ENCODE results near the gene VAT1.
"Not testable (repeated sequence)": the region's sequence is repeated elsewhere in the genome, so short reads cannot be mapped to it uniquely, and the experiment has no call there.

The VAT1 gene

DNA sequence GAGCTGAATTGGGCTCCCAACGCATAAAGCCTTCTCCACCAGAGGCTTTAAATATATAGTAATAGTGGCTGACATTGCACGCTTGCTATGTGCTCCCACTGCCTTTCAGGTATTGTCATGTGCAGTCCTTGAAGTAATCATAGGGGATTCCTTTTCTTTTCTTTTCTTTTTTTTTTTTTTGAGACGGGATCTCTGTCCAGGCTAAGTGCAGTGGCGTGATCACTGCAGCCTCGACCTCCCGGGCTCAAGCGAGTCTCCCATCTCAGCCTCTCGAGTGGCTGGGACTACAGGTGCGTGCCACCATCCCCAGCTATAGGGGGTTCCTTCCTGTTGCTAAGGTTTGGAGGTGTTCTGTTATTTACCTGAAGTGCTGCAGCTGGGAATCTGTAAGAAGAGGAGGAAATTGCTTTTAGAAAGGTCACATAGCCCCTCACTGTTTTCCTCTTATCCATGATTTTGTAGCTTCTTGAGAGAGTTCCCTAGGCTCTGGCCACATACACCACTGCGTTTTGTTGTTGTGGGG, 23.1 kb downstream of the VAT1 start:
- no peak for DNase-seq (ENCODE audit: extremely low spot score)
- CTCF ChIA-PET = interaction anchor here (1.3 to 4.0 kb wide), 7 partner anchors 8 to 237 kb away, joined by 3 to 76 read pairs (median 4); partner anchors contain the start of genes IFI35 and VPS25
- TF ChIP-seq, protein P1, sequence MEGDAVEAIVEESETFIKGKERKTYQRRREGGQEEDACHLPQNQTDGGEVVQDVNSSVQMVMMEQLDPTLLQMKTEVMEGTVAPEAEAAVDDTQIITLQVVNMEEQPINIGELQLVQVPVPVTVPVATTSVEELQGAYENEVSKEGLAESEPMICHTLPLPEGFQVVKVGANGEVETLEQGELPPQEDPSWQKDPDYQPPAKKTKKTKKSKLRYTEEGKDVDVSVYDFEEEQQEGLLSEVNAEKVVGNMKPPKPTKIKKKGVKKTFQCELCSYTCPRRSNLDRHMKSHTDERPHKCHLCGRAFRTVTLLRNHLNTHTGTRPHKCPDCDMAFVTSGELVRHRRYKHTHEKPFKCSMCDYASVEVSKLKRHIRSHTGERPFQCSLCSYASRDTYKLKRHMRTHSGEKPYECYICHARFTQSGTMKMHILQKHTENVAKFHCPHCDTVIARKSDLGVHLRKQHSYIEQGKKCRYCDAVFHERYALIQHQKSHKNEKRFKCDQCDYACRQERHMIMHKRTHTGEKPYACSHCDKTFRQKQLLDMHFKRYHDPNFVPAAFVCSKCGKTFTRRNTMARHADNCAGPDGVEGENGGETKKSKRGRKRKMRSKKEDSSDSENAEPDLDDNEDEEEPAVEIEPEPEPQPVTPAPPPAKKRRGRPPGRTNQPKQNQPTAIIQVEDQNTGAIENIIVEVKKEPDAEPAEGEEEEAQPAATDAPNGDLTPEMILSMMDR (IDR thresholded peaks at IDR 0.05; ENCODE audit: control extremely low read depth, extremely low read depth, low read depth, missing control alignments) = no peak
- POLR2A ChIA-PET = interaction anchor here (1.3 to 2.0 kb wide), 4 partner anchors 26 to 362 kb away, joined by 3 to 15 read pairs (median 8); no protein-coding TSS in a partner anchor

DNA sequence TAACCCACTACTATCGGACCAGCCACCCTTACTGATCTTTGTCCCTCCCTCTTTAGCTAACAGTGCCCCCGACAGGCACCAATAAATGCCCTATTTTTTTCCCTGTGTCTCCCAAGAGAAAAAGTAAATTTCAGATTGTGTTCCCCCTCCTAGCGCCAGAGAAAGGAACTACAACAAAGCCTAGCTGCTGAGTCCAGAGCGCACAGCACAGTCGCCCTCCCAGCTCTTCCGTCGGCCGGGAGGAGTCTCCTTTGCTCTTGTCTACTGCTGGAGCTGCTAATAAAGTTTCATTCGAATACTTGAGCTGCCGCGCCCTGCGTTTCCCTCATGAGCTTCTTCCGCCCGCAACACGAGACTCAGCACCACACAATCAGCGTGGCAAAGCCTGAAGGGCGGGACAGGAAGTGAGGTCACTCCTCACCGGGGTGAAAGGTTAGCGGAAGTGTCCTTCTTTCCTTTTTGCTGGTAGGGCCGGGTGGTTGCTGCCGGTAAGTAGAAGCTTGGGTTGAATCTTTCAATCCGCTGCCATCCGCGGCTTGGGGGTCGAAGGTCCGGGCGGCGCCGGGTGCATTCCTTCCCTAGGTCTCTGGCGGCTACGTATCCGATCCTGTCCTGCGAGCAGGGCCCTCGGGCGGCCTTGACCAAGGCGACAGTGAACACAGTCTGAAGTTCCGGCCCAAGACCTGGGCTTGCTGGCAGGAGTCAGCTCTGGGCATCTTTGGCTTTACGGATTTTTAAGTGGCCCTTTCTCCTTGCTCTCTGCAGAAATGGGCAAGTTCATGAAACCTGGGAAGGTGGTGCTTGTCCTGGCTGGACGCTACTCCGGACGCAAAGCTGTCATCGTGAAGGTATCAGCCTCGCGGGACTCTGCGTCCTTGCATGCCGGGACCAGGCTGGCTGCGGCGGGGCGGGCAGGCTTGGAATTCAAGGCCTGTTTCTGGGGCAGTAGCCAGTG, 23.9 kb downstream of the VAT1 start, which contains the start of gene RPL27:
TSS of gene RPL27 (plus strand) at position 436 of the 955 bp plus-strand sequence. CDS start at position 768, 332 bp downstream.
- CTCF ChIA-PET = interaction anchor here (0.7 to 4.0 kb wide), 35 partner anchors 8 to 486 kb away, joined by 3 to 76 read pairs (median 4); partner anchors contain the start of genes AOC2, DHX8, IFI35 and PSME3
- POLR2A ChIA-PET = interaction anchor here (0.5 to 2.0 kb wide), 21 partner anchors 8 to 948 kb away, joined by 3 to 19 read pairs (median 4); partner anchors contain the start of genes DHX8, IFI35, NBR1 and RUNDC1
- peak; percentile 95 for DNase-seq (ENCODE audit: extremely low spot score)
- TF ChIP-seq, protein P1 (IDR thresholded peaks at IDR 0.05; ENCODE audit: control extremely low read depth, extremely low read depth, low read depth, missing control alignments) = peak; percentile 65

DNA sequence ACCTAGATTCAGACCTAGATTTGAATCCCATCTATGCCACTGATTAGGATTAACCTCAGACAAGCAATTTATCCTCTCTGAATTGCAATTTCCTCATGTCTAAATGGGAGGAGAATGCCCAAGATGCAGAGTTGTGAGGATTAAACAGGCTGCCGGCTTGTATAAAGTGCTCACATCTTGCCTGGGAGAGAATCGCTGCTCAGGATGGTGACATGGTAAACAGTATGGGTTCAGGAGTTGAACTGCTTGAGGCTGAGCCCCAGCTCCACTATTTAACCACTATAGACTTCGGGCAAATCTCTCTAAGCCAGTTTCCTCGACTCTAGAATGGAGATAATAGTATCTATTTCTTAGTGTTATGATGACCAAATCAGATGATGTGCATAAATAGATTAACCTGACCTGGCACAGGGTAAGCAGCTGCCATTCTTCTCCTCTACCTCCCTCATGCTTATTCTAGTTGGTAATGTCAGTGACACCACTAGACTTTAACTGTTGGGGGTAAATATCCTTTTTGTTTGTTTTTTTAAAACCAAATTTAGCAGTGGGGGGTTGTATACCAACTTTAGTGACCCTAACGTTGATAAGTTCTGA, 24.7 kb downstream of the VAT1 start:
- TF ChIP-seq, protein P1 (IDR thresholded peaks at IDR 0.05; ENCODE audit: control extremely low read depth, extremely low read depth, low read depth, missing control alignments) = no peak
- no peak for DNase-seq (ENCODE audit: extremely low spot score)
- CTCF ChIA-PET = interaction anchor here (0.7 to 4.0 kb wide), 32 partner anchors 9 to 487 kb away, joined by 3 to 76 read pairs (median 4); partner anchors contain the start of genes AOC2, DHX8, IFI35 and PSME3
- POLR2A ChIA-PET = interaction anchor here (0.5 to 2.0 kb wide), 20 partner anchors 9 to 949 kb away, joined by 3 to 19 read pairs (median 4); partner anchors contain the start of genes DHX8, IFI35, NBR1 and RUNDC1

DNA sequence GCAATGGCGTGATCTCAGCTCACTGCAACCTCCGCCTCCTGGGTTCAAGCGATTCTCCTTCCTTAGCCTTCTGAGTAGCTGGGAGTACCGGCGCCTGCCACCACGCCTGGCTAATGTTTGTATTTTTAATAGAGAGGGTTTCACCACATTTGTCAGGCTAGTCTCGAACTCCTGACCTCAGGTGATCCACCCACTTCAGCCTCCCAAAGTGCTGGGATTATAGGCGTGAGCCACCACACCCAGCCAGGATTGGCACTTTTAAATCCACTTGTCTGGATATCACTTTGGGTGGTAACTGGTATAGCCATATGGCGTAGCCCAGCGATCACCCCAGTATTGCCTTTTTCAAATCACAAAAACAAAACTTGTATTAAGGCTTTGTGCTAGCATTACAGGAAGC, 28.3 kb downstream of the VAT1 start:
- DNase-seq (ENCODE audit: extremely low spot score); POLR2A ChIA-PET: not testable (repeated sequence)
- CTCF ChIA-PET = interaction anchor here (1.0 to 1.6 kb wide), 2 partner anchors 10 to 30 kb away, joined by 4 to 5 read pairs; no protein-coding TSS in a partner anchor

DNA sequence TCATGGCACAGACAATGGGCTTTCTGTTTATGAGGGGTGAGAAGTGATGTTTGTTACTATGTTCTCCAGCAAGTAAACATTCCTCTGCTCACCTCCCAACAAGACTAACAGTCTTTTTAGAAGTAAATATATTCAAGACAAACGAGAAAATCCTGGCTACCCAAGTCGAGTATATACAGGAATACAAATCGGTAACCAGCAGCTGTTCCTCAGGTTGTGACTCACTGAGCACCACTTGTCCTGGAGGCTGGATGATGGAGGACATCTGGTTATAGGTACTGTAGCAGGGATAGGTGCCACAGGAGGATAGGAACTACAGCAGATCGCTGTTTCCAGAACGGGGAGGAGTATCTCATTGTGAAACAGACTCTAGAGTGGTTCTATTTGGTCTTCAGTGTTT, 29.3 kb downstream of the VAT1 start:
- TF ChIP-seq, protein P1 (IDR thresholded peaks at IDR 0.05; ENCODE audit: control extremely low read depth, extremely low read depth, low read depth, missing control alignments) = no peak
- POLR2A ChIA-PET = interaction anchor here (0.6 kb wide), 2 partner anchors 9 to 299 kb away, joined by 3 read pairs; no protein-coding TSS in a partner anchor
- CTCF ChIA-PET = interaction anchor here (1.6 kb wide), 1 partner anchor 31 kb away, joined by 4 read pairs; no protein-coding TSS in a partner anchor
- DNase-seq (ENCODE audit: extremely low spot score) = no peak

DNA sequence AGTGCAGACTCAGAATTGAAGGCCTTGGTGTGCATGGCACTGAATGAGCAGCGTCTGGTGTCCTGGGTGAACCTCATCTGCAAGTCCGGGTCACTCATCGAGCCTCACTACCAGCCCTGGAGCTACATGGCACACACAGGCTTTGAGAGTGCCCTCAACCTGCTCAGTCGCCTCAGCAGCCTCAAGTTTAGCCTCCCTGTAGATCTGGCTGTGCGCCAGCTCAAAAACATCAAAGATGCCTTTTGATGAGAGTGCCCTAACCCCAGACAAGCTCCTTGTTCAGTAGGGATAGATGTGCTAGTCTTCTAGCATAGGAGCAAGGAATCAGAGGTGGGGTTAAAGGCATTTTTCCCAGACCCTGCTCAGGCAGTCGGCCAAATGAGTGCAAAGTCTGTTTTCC, 30.7 kb downstream of the VAT1 start:
- ChIA-PET CTCF (interaction anchor here (0.9 to 1.1 kb wide), 2 partner anchors 10 to 13 kb away, joined by 3 read pairs; no protein-coding TSS in a partner anchor), POLR2A (interaction anchor here (0.5 kb wide), 1 partner anchor 17 kb away, joined by 3 read pairs; no protein-coding TSS in a partner anchor)
- TF ChIP-seq, protein P1 (IDR thresholded peaks at IDR 0.05; ENCODE audit: control extremely low read depth, extremely low read depth, low read depth, missing control alignments) = no peak
- DNase-seq (ENCODE audit: extremely low spot score) = no peak
